ENCODE data around the gene ADAMTSL2. TPM values are rescaled to one million over a fixed set of nuclear protein-coding genes. Genes with fewer than 3 reads are reported as not detected.

Gene ADAMTSL2
- total RNA-seq, 3 donors from 2014 or later = 1.3 to 2.7 (median 1.5) TPM

GRCh38 chr9:133558191-133559126 is 24.0 kb downstream of the ADAMTSL2 start:
- H3K9me3 ChIP-seq = no peaks in the 10 kb centered on the region
- H3K36me3 ChIP-seq (ENCODE audit: low read depth) = no peaks in the 10 kb centered on the region
- no peak for ATAC-seq
- intact Hi-C loops (cut with DNase I, micrococcal nuclease) = no loop called here
- H3K4me3 ChIP-seq = no peak overlapping the region
- no peak for TF ChIP-seq CTCF (IDR thresholded peaks at IDR 0.05)
- no peak for DNase-seq
- H3K4me1 ChIP-seq (ENCODE audit: low read depth) = peaks cover 13% of the 10 kb centered on the region

GRCh38 chr9:133560311-133560710 is 25.8 kb downstream of the ADAMTSL2 start:
- no peaks in the 10 kb centered on the region for H3K36me3 ChIP-seq (ENCODE audit: low read depth)
- ATAC-seq (no peak), DNase-seq (no peak)
- H3K9me3 ChIP-seq = no peaks in the 10 kb centered on the region
- H3K4me3 ChIP-seq = no peak overlapping the region
- intact Hi-C loops (cut with DNase I, micrococcal nuclease) = no loop called here
- no peak for TF ChIP-seq CTCF (IDR thresholded peaks at IDR 0.05)
- H3K4me1 ChIP-seq (ENCODE audit: low read depth) = peaks cover 14% of the 10 kb centered on the region

- Histone ChIP-seq H3K36me3 (ENCODE audit: low read depth) (no peaks in the 10 kb centered on the region), H3K9me3 (no peaks in the 10 kb centered on the region), H3K4me1 (ENCODE audit: low read depth) (peaks cover 14% of the 10 kb centered on the region), H3K4me3 (no peak overlapping the region)
- no peak for TF ChIP-seq CTCF (IDR thresholded peaks at IDR 0.05)
- intact Hi-C loops (cut with DNase I, micrococcal nuclease) = no loop called here
- no peak for DNase-seq
- no peak for ATAC-seq
These were observed 26.4 kb downstream of the ADAMTSL2 start for GRCh38 chr9:133560944-133561343.

- ATAC-seq (no peak), DNase-seq (no peak)
- no peak overlapping the region for H3K4me3 ChIP-seq
- intact Hi-C loops (cut with DNase I, micrococcal nuclease) = no loop called here
- H3K36me3 ChIP-seq (ENCODE audit: low read depth) = no peaks in the 10 kb centered on the region
- H3K9me3 ChIP-seq = no peaks in the 10 kb centered on the region
- H3K4me1 ChIP-seq (ENCODE audit: low read depth) = peaks cover 14% of the 10 kb centered on the region
- no peak for TF ChIP-seq CTCF (IDR thresholded peaks at IDR 0.05)
These were observed 27.6 kb downstream of the ADAMTSL2 start for GRCh38 chr9:133561976-133562554.

- intact Hi-C loops (cut with DNase I, micrococcal nuclease) = no loop called here
- H3K4me3 ChIP-seq = no peak overlapping the region
- no peaks in the 10 kb centered on the region for H3K9me3 ChIP-seq
- peaks cover 12% of the 10 kb centered on the region for H3K4me1 ChIP-seq (ENCODE audit: low read depth)
- ATAC-seq (no peak), DNase-seq (no peak)
- no peak for TF ChIP-seq CTCF (IDR thresholded peaks at IDR 0.05)
- H3K36me3 ChIP-seq (ENCODE audit: low read depth) = no peaks in the 10 kb centered on the region
These were observed 28.2 kb downstream of the ADAMTSL2 start for GRCh38 chr9:133562611-133563290.
